GM19328 (cell line): ENCODE results near the gene ADGRB2.

ENCODE experiments used
- ATAC-seq: cut with Tn5 transposase; IDR thresholded peaks from one replicate; pipeline ENCODE4 v1.9.1; 2021; ENCODE audit warnings: mild to moderate bottlenecking, moderate library complexity; ENCODE audit not compliant: unreplicated experiment

ADGRB2 gene

GRCh38 chr1:31795801-31796621, 31.9 kb upstream of the ADGRB2 start:
- no peak for ATAC-seq

- ATAC-seq = no peak
Measured at GRCh38 chr1:31795096-31795675, 31.0 kb upstream of the ADGRB2 start.

GRCh38 chr1:31793586-31794285, 29.6 kb upstream of the ADGRB2 start:
- no peak for ATAC-seq

GRCh38 chr1:31793086-31793485, 28.9 kb upstream of the ADGRB2 start:
- no peak for ATAC-seq

GRCh38 chr1:31792541-31792940, 28.4 kb upstream of the ADGRB2 start:
- no peak for ATAC-seq

- no peak for ATAC-seq
Measured at GRCh38 chr1:31792116-31792515, 28.0 kb upstream of the ADGRB2 start.

GRCh38 chr1:31791131-31791858, 27.2 kb upstream of the ADGRB2 start:
- no peak for ATAC-seq

- ATAC-seq = no peak
Measured at GRCh38 chr1:31790641-31791091, 26.5 kb upstream of the ADGRB2 start.

- ATAC-seq = no peak
Measured at GRCh38 chr1:31790140-31790539, 26.0 kb upstream of the ADGRB2 start.

- ATAC-seq = no peak
Measured at GRCh38 chr1:31789259-31790065, 25.3 kb upstream of the ADGRB2 start.

GRCh38 chr1:31788825-31789256, 24.7 kb upstream of the ADGRB2 start:
- peak; percentile 9 for ATAC-seq

GRCh38 chr1:31788138-31788824, 24.1 kb upstream of the ADGRB2 start:
- peak; percentile 76 for ATAC-seq

- no peak for ATAC-seq
Measured at GRCh38 chr1:31787786-31788137, 23.6 kb upstream of the ADGRB2 start.

GRCh38 chr1:31787261-31787660, 23.1 kb upstream of the ADGRB2 start:
- ATAC-seq = no peak

GRCh38 chr1:31786366-31787060, 22.4 kb upstream of the ADGRB2 start:
- ATAC-seq = no peak

GRCh38 chr1:31785947-31786290, 21.8 kb upstream of the ADGRB2 start:
- ATAC-seq = no peak

GRCh38 chr1:31785020-31785946, 21.1 kb upstream of the ADGRB2 start:
- ATAC-seq = no peak

GRCh38 chr1:31784356-31785019, 20.3 kb upstream of the ADGRB2 start:
- no peak for ATAC-seq
